HG02623 (cell line): ENCODE measurements around the gene PIP4K2C.
"Not testable (repeated sequence)": the region's sequence is repeated elsewhere in the genome, so short reads cannot be mapped to it uniquely, and the experiment has no call there.

Source experiments
- ATAC-seq: cut with Tn5 transposase; IDR thresholded peaks from one replicate; pipeline ENCODE4 v1.9.1; 2021; ENCODE audit warnings: moderate library complexity; ENCODE audit not compliant: unreplicated experiment

PIP4K2C gene

DNA sequence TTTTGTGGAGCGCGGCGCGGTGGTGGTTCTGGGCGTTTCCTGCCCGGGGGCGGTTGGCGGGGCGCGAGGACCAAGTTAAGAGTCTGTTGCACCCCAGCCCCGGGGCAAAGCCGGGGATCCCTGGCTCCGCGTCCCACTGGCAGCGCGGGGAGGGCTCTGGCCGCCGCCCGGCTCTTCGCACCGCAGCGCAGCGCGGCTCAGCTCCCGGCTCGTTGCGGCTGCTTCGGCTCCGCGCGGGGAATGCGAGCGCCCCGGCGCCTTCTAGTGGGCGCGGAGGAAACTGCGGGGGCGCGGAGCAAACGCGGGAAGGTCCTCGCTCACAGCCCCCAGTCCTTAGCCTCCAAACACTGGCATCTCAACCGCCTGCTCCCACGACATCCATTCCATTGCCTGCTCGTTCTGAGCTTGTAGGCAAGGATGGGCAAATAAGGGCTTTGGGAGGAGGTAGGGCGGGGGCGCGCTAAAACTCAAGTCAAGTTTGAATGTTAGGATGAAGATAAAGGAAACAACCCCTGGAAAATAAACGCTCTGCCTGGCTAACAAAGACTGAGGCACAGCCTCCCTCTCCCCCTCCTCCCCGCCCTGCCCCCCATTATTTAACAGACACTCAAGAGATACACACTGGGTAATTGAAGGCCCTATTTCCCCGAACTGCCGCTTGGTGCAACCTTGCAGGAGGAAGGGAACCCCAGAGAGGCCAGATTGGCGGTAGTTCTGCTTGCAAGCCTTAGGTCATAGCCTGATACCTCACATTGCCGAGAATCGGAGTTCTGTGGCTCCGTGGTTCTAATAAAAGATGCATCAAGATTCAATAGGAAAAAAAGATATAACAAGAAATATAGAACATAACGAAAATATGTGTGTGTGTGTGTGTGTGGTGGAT, 42.2 kb downstream of the PIP4K2C start, which contains the start of gene B4GALNT1:
Gene B4GALNT1, minus strand, starts transcription at position 244 of the 883 bp plus-strand sequence. CDS start 1,069 bp downstream, outside the sequence.
- ATAC-seq: peak; percentile 77

DNA sequence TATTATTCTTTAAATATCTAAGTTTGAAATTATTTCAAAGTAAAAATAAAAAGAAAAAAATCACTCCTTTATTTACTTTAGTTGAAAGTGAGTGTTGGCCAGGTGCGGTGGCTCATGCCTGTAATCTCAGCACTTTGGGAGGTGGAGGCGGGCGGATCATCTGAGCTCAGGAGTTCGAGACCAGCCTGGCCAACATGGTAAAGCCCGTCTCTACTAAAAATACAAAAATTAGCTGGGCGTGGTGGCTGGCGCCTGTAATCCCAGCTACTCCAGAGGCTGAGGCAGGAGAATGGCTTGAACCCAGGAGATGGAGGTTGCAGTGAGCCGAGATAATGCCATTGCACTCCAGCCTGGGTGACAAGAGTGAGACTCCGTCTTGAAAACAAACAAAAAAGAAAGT, 45.7 kb downstream of the PIP4K2C start:
- ATAC-seq: not testable (repeated sequence)

DNA sequence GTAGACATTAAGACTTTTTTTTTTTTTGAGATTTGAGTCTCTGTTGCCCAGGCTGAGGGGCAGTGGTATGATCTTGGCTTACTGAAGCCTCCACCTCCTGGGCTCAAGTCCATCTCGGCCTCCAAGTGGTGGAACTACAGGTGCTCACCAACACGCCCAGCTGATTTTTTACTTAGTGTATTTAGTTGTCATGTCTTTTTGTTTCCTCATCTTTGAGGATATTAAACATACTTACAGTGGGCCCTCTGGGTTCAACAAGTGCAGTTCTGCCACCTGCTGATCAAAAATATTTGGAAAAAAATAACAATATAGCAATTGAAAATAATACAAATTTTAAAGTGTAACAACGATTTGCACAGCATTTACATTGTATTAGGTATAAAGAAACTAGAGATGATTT, 46.4 kb downstream of the PIP4K2C start:
- no peak for ATAC-seq

DNA sequence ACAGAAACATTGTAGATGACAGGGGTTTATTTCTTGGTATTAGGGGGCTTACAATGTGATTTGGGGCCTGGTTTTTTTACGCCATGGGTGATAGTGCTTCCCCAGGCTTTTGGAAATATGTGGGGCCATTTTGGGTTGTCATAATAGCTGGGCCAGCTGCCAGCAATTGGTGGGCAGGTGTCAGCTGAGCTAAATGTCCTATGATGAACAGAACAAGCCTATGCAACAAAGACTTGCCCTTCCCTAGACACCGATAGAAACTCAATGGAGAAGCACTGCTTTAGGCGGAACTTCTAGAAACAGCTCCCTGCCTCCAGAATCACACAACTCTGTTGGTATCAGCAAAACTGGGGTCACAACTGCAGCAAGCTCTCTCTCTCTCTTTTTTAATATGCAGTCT, 47.1 kb downstream of the PIP4K2C start:
- no peak for ATAC-seq

DNA sequence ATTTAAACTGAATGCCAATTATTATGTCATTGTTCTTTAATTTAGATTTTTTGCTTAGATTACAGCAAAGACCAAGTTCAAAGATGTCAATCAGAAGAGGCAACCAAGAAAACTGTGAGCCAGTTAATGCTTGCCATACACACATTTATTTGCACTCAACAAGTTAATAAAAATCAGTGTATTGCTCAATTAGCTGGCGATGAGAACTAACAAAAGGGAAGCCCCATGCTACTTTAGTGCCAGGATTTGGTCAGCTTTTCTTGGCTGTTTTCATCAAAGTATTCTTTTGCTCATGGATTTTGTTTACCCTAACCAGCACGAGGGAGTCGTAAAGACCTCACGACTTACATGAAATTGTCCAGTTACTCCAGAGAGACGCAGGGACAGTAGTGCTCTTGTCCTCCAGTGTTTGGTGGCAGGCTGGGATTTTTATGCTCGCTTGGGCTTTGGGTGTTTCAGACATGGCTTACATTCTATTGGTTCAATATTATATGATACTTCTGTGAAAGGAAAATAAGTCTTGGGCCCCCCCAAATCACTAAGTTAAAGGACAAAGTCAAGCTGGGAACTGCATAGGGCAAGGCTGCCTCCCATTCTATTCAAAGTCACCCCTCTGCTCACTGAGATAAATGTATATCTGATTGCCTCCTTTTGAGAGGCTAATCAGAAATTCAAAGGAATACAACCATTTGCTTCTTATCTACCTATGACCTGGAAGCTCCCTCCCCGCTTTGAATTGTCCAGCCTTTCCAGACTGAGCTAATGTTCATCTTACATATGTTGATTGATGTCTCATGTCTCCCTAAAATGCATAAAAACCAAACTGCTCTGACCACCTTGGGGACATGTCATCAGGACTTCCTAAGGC, 49.4 kb downstream of the PIP4K2C start:
- no peak for ATAC-seq

DNA sequence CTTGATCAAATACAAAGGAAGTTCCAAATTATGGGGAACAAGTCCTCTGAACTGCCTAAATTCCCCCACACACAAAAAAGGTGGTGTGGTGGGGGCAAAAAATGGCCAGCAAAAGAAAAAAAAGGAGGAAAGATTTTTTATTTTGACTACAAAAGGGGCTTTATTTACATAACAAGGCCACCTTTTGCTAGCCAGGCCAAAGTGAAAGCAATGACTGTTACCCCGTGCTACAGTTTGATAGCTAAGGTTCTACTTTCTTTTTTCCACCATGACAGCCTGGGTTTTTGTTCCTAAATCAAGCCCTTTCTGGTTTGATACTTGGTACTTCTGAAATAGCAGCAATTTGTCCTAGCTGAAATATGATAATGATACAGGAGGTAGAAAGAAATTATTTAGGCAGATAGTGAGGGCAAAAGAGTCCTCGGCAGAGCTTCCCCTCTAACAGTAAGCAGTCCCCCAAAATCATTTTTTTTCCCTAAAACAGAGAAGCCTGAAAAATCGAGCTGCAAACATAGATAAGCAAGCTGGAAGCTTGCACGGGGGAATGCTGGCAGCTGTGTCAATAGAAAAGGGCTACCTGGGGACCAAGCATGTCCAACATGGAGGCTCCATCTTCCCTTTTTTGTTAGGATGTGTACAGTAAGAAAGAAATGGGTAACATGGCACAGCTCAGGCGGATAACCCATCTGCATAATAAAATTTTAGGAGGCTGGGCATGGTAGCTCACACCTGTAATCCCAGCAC, 50.9 kb downstream of the PIP4K2C start:
- ATAC-seq: no peak

DNA sequence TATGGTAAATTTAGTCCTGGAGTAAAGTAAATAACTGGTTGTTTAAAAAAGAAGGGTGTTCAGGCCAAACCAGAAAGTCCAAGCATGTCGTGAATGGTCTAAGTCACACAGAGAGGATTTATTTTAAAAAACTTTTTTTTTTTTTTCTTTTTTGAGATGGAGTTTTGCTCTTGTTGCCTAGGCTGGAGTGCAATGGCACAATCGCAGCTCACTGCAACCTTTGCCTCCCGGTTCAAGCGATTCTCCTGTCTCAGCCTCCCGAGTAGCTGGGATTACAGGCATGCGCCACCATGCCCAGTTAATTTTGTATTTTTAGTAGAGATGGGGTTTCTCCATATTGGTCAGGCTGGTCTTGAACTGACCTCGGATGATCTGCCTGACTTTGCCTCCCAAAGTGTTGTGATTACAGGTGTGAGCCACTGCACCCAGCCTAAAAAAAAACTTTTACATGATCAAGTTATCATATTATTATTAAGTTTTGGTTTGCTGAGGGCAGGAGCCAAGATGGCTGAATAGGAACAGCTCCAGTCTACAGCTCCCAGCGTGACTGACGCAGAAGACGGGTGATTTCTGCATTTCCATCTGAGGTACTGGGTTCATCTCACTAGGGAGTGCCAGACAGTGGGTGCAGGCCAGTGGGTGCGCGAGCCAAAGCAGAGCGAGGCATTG, 55.1 kb downstream of the PIP4K2C start:
- not testable (repeated sequence) for ATAC-seq

DNA sequence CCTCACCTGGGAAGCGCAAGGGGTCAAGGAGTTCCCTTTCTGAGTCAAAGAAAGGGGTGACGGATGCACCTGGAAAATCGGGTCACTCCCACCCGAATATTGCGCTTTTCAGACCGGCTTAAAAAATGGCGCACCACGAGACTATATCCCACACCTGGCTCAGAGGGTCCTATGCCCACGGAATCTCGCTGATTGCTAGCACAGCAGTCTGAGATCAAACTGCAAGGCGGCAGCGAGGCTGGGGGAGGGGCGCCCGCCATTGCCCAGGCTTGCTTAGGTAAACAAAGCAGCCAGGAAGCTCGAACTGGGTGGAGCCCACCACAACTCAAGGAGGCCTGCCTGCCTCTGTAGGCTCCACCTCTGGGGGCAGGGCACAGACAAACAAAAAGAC, 55.7 kb downstream of the PIP4K2C start:
- ATAC-seq: not testable (repeated sequence)
